Measurements from ENCODE around the gene ADCYAP1R1. TPM values are rescaled to one million over a fixed set of nuclear protein-coding genes. Genes with fewer than 3 reads are reported as not detected.

The ADCYAP1R1 gene
- total and polyA plus RNA-seq, 2 of the 8 experiments (the other 6 are each of a cell fraction or from before 2014, with no cell fraction given) = 14.4 to 14.6 TPM

- POLR2A ChIA-PET (ENCODE audit: partially characterized antibody) = no interaction called here
- CTCF ChIA-PET (ENCODE audit: partially characterized antibody) = interaction anchor here (1.1 to 4.4 kb wide), 3 partner anchors 21 to 102 kb away, joined by 3 to 23 read pairs (median 6); no protein-coding TSS in a partner anchor
- H2AK5ac ChIP-seq (ENCODE audit: low read depth, low read length) = 0 out of 2 replicates have a peak overlapping the region, but pooled peaks have one; percentile 13
- no peak for TF ChIP-seq GTF2F1 (IDR thresholded peaks at IDR 0.05; ENCODE audit: borderline replicate concordance, low read depth, low read length)
- TF ChIP-seq SUZ12 (IDR thresholded peaks at IDR 0.05; ENCODE audit: low read length) = no peak
- TF ChIP-seq CBX8 (IDR thresholded peaks at IDR 0.05; ENCODE audit: borderline replicate concordance, low read depth, low read length) = no peak
- no peak for TF ChIP-seq BRCA1 (IDR thresholded peaks at IDR 0.05; ENCODE audit: low read depth, low read length)
- TF ChIP-seq SP1 (IDR thresholded peaks at IDR 0.05; ENCODE audit: low read depth, low read length) = no peak
- no peak for TF ChIP-seq POLR2AphosphoS5 (IDR thresholded peaks at IDR 0.05; ENCODE audit: low read depth, low read length)
- no peak for TF ChIP-seq GABPA (IDR thresholded peaks at IDR 0.05; ENCODE audit: borderline replicate concordance, insufficient read depth, low read length)
- TF ChIP-seq, protein P1, sequence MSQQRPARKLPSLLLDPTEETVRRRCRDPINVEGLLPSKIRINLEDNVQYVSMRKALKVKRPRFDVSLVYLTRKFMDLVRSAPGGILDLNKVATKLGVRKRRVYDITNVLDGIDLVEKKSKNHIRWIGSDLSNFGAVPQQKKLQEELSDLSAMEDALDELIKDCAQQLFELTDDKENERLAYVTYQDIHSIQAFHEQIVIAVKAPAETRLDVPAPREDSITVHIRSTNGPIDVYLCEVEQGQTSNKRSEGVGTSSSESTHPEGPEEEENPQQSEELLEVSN (IDR thresholded peaks at IDR 0.05) = no peak
- no peak for TF ChIP-seq YY1 (IDR thresholded peaks at IDR 0.05; ENCODE audit: low read depth, low read length)
- TF ChIP-seq ATF3 (IDR thresholded peaks at IDR 0.05; ENCODE audit: insufficient read depth, low read depth, low read length) = no peak
- TF ChIP-seq KDM5A (IDR thresholded peaks at IDR 0.05; ENCODE audit: low read length) = no peak
- no peak for TF ChIP-seq SIRT6 (IDR thresholded peaks at IDR 0.05; ENCODE audit: low read length)
- no peak for TF ChIP-seq PHF8 (conservative IDR thresholded peaks at IDR 0.05; ENCODE audit: low read depth, low read length)
- TF ChIP-seq CEBPB (IDR thresholded peaks at IDR 0.05; ENCODE audit: low read depth, low read length) = no peak
Measured at GRCh38 chr7:31080763-31081162, 28.7 kb downstream of the ADCYAP1R1 start.

More at GRCh38 chr7:31080763-31081162, 28.7 kb downstream of the ADCYAP1R1 start:
- Histone ChIP-seq H2BK120ac (replicated peaks; ENCODE audit: low read depth, low read length) (no peak overlapping the region), H3K4me3 (ENCODE audit: extremely low read depth in 1 of 4, insufficient read depth in 2 of 4, low read depth in 3 of 4, low read length in 4 of 4) (no peak overlapping the region), H3K56ac (replicated peaks; ENCODE audit: insufficient read length, low read depth, low read length) (no peak overlapping the region), H3K23me2 (ENCODE audit: low read depth, low read length) (peaks cover 7% of the 10 kb centered on the region; the same call in 1 of the 2 replicates), H3K9me3 (ENCODE audit: insufficient read depth in 2 of 2, low read depth in 1 of 2, low read length in 1 of 2) (no peaks in the 10 kb centered on the region), H3K23ac (ENCODE audit: insufficient read length) (no peak overlapping the region), H3K9ac (replicated peaks in 1 of 4; ENCODE audit: extremely low read depth in 1 of 4, low read depth in 3 of 4, low read length in 3 of 4) (no peak overlapping the region), H2BK20ac (ENCODE audit: low read length) (no peak overlapping the region), H2BK15ac (ENCODE audit: low read length) (no peak overlapping the region), H3K79me1 (ENCODE audit: low read depth, low read length) (peaks cover 6% of the 10 kb centered on the region), H4K20me1 (replicated peaks in 1 of 2; ENCODE audit: control insufficient read depth in 1 of 2, insufficient read depth in 2 of 2, low read length in 2 of 2) (peaks cover 0 to 10% of the 10 kb centered on the region in 2 experiments), H3K4ac (replicated peaks; ENCODE audit: insufficient read length, low read depth, low read length) (no peak overlapping the region), H4K8ac (ENCODE audit: extremely low read depth, insufficient read depth, low read length) (no peak overlapping the region), H4K91ac (replicated peaks; ENCODE audit: insufficient read length, low read length) (no peak overlapping the region), H3K36me3 (ENCODE audit: control insufficient read depth in 2 of 4, insufficient read depth in 4 of 4, low read length in 3 of 4) (peaks cover 0 to 5% (median 0%) of the 10 kb centered on the region in 4 experiments; a peak in 2 of 8 replicates), H4K5ac (ENCODE audit: insufficient read length, low read depth, low read length) (no peak overlapping the region), H2BK5ac (ENCODE audit: low read depth, low read length) (no peak overlapping the region), H3K4me2 (ENCODE audit: insufficient read depth in 1 of 2, low read depth in 2 of 2, low read length in 2 of 2) (no peak overlapping the region), H3K79me2 (ENCODE audit: control insufficient read depth in 1 of 2, insufficient read depth in 2 of 2, low read length in 2 of 2) (no peaks in the 10 kb centered on the region), H3K4me1 (replicated peaks in 1 of 4; ENCODE audit: control insufficient read depth in 3 of 4, insufficient read depth in 4 of 4, low read length in 3 of 4) (no peaks in the 10 kb centered on the region; a peak in 1 of 7 replicates), H3K14ac (ENCODE audit: insufficient read length) (no peak overlapping the region), H3K27ac (ENCODE audit: low read depth, low read length) (no peak overlapping the region), H3K18ac (ENCODE audit: extremely low read depth, low read length) (no peak overlapping the region), H3K27me3 (replicated peaks in 1 of 4; ENCODE audit: control insufficient read depth in 3 of 4, extremely low read depth in 1 of 4, insufficient read depth in 3 of 4, low read length in 3 of 4) (no peaks in the 10 kb centered on the region), H2AFZ (ENCODE audit: low read length) (no peak overlapping the region), H2BK12ac (ENCODE audit: low read depth, low read length) (no peak overlapping the region)
- FAIRE-seq (no peak), DNase-seq (ENCODE audit: low read depth in 1 of 2, low spot score in 2 of 2) (no peak)
- 88% methylated on average over 6 of the region's 6 CpGs; no CpG with 5 or more reads in 1 of the 2 experiments for WGBS, 2 experiments (ENCODE audit: extremely low coverage in 1 of 2, insufficient coverage in 1 of 2, insufficient read length in 1 of 2, insufficient replicate concordance in 2 of 2, low coverage in 1 of 2, low lambda C conversion rate in 2 of 2, missing lambda C conversion rate in 1 of 2)
